OCI-LY1 (cell line): ENCODE data around the gene PDE11A.

Experiments
- H2AFZ ChIP-seq: fragments of 200-600 bp; sonication (generic), shearing (Covaris generic); 2 replicates; pipeline ENCODE4 v1.6.0; 2014; ENCODE audit warnings: antibody characterized with exemption, mild to moderate bottlenecking, low read length
- H3F3A ChIP-seq: fragments of 200-600 bp; sonication (generic), shearing (Covaris generic); 2 replicates; pipeline ENCODE4 v1.6.0; 2014; ENCODE audit warnings: mild to moderate bottlenecking, antibody characterized with exemption, low read length, moderate library complexity; ENCODE audit not compliant: insufficient read depth
- H3K27ac ChIP-seq: fragments of 200-600 bp; sonication (generic); 2 replicates; pipeline ENCODE4 v1.5.1; 2014; ENCODE audit warnings: low read length, mixed run types, mild to moderate bottlenecking, low read depth; ENCODE audit not compliant: poor library complexity, severe bottlenecking
- H3K27me3 ChIP-seq: fragments of 200-600 bp; sonication (generic); 2 replicates; pipeline ENCODE4 v1.6.0; 2014; ENCODE audit warnings: antibody characterized with exemption, mild to moderate bottlenecking, low read length, moderate library complexity; ENCODE audit not compliant: insufficient read depth
- H3K36me3 ChIP-seq: fragments of 200-600 bp; sonication (generic); 2 replicates; pipeline ENCODE4 v1.6.1; 2014; ENCODE audit warnings: mild to moderate bottlenecking, antibody characterized with exemption, low read length, moderate library complexity, mixed read lengths; ENCODE audit not compliant: insufficient read depth
- H3K4me1 ChIP-seq: fragments of 200-600 bp; sonication (generic); 2 replicates; pipeline ENCODE4 v1.5.1; 2014; ENCODE audit warnings: mild to moderate bottlenecking, low read length, moderate library complexity; ENCODE audit not compliant: insufficient read depth, severe bottlenecking
- H3K4me2 ChIP-seq: fragments of 200-600 bp; sonication (generic), shearing (Covaris generic); 2 replicates; pipeline ENCODE4 v1.6.1; 2014; ENCODE audit warnings: low read length
- H3K4me3 ChIP-seq: fragments of 200-600 bp; sonication (generic); 2 replicates; pipeline ENCODE4 v1.5.1; 2014; ENCODE audit warnings: low read length, low read depth, mild to moderate bottlenecking, mixed read lengths; ENCODE audit not compliant: poor library complexity, severe bottlenecking
- H3K79me2 ChIP-seq: fragments of 200-600 bp; shearing (Covaris generic); 2 replicates; pipeline ENCODE4 v1.6.1; 2016; ENCODE audit warnings: mixed run types, low read length, mixed read lengths; ENCODE audit not compliant: insufficient read depth
- H3K9ac ChIP-seq: fragments of 200-600 bp; sonication (generic), shearing (Covaris generic); 2 replicates; pipeline ENCODE4 v1.6.1; 2014; ENCODE audit warnings: mild to moderate bottlenecking, low read length, mixed read lengths
- H3K9me2 ChIP-seq: fragments of 200-600 bp; sonication (generic), shearing (Covaris generic); 2 replicates; pipeline ENCODE4 v1.6.1; 2014; ENCODE audit warnings: low read depth, mild to moderate bottlenecking, low read length, mixed read lengths
- H3K9me3 ChIP-seq: fragments of 200-600 bp; shearing (Covaris generic); 2 replicates; pipeline ENCODE4 v1.6.1; 2014; ENCODE audit warnings: low read length, mixed read lengths
- H4K20me1 ChIP-seq: fragments of 200-600 bp; sonication (generic), shearing (Covaris generic); 2 replicates; pipeline ENCODE4 v1.6.0; 2016; ENCODE audit warnings: mild to moderate bottlenecking, low read length; ENCODE audit not compliant: insufficient read depth
- EZH2 ChIP-seq: fragments of 200-600 bp; sonication (generic), shearing (Covaris generic); IDR thresholded peaks from 2 replicates; pipeline ENCODE4 v1.8.0; 2017; ENCODE audit warnings: borderline replicate concordance, mixed run types, mild to moderate bottlenecking, antibody characterized with exemption, low read length, moderate library complexity, mixed read lengths
- TF ChIP-seq, protein P1 (sequence below): fragments of 200-600 bp; sonication (generic), shearing (Covaris generic); IDR thresholded peaks from 2 replicates; pipeline ENCODE4 v1.5.1; 2017; ENCODE audit warnings: mild to moderate bottlenecking, antibody characterized with exemption, low read length, moderate library complexity, mixed read lengths

Gene PDE11A

DNA sequence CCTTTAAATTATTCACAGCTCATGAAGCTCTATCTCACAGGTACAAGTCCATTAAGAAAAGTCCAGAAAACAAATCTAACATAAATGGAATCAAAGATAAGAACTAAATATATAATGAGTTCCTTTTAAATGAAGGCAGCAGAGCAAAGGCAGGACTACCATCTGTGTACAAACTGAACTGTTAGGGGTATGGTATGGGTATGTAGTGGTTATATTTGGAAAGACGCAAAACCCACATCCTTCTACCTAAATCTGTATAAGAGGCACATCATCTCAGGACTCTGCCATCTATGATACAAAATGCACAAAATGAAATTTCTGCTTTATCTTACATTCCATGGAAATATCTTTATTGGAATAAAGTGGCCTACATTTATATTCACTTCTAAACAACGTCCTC, 59.9 kb downstream of the PDE11A start:
- no peaks in the 10 kb centered on the region for H3K4me1 ChIP-seq
- H2AFZ ChIP-seq: no peak overlapping the region

DNA sequence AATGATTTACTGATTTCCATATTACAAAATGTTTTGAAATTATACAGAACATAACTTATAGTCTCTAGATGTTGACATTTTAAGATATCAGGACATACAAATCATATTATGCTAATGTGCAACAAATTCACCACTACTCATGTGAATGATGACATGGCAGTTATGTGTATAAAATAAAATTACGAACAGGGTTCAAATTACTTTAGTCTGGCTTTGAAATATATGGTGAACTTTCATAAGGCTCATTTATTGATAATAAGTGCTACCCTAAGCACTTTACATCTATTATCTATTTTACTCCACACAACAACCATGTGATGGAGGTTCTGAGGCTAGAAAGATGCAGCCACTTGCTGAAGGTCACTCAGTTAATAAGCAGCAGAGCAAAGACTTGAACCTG, 62.8 kb downstream of the PDE11A start:
- H3K36me3 ChIP-seq: no peaks in the 10 kb centered on the region
- H3K9ac ChIP-seq: no peak overlapping the region
- no peaks in the 10 kb centered on the region for H3K27me3 ChIP-seq
- H3K4me2 ChIP-seq: no peak overlapping the region
- H3K4me3 ChIP-seq: no peak overlapping the region
- H3K4me1 ChIP-seq: no peaks in the 10 kb centered on the region
- no peak overlapping the region for H2AFZ ChIP-seq
- H3K27ac ChIP-seq: no peak overlapping the region
- H3K9me3 ChIP-seq: no peaks in the 10 kb centered on the region
- H4K20me1 ChIP-seq: no peaks in the 10 kb centered on the region
- no peaks in the 10 kb centered on the region for H3K79me2 ChIP-seq
- no peaks in the 10 kb centered on the region for H3F3A ChIP-seq
- no peak for TF ChIP-seq EZH2
- TF ChIP-seq, protein P1, sequence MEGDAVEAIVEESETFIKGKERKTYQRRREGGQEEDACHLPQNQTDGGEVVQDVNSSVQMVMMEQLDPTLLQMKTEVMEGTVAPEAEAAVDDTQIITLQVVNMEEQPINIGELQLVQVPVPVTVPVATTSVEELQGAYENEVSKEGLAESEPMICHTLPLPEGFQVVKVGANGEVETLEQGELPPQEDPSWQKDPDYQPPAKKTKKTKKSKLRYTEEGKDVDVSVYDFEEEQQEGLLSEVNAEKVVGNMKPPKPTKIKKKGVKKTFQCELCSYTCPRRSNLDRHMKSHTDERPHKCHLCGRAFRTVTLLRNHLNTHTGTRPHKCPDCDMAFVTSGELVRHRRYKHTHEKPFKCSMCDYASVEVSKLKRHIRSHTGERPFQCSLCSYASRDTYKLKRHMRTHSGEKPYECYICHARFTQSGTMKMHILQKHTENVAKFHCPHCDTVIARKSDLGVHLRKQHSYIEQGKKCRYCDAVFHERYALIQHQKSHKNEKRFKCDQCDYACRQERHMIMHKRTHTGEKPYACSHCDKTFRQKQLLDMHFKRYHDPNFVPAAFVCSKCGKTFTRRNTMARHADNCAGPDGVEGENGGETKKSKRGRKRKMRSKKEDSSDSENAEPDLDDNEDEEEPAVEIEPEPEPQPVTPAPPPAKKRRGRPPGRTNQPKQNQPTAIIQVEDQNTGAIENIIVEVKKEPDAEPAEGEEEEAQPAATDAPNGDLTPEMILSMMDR: no peak
- H3K9me2 ChIP-seq: no peaks in the 10 kb centered on the region

More for the DNA sequence above, 59.9 kb downstream of the PDE11A start:
- Histone ChIP-seq H3K36me3 (no peaks in the 10 kb centered on the region), H3F3A (no peaks in the 10 kb centered on the region), H3K79me2 (no peaks in the 10 kb centered on the region), H3K9me3 (no peaks in the 10 kb centered on the region), H3K4me2 (no peak overlapping the region), H3K4me3 (no peak overlapping the region), H3K9ac (no peak overlapping the region), H3K27me3 (no peaks in the 10 kb centered on the region), H4K20me1 (no peaks in the 10 kb centered on the region), H3K9me2 (no peaks in the 10 kb centered on the region), H3K27ac (no peak overlapping the region)
- TF ChIP-seq, protein P1: no peak
- no peak for TF ChIP-seq EZH2

DNA sequence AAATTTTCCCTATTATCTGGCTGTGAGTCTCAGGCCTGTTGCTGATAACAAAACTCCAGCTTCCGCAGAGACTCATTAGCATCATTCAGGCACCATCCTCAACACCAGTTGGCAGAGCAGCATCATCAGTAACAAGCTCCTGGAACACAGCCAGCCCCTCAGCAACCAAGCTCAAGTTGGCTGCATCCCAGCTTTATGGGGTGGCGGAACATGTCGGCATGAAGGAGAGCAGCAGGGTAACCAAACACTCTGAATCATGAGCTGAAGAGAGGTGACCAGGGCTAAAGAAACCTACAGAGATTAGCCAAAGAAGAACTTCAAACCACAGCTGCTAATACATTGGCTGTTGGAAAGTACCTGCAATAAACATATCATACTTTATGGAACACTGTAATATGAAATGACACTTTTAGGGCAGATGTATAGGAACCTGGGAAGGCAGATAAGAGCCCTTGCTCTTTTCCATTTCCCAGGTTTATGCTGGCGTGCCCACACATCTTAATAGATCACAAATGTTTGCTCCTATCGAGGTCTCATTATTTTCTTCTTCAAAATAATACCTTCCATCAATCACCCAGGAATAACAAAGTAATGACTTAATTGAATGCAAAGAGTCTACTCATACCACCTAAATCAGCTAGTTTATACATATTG, 63.8 kb downstream of the PDE11A start:
- H3K9me2 ChIP-seq: no peaks in the 10 kb centered on the region
- H3K4me3 ChIP-seq: no peak overlapping the region
- H2AFZ ChIP-seq: no peak overlapping the region
- TF ChIP-seq, protein P1: no peak
- no peaks in the 10 kb centered on the region for H3K36me3 ChIP-seq
- no peaks in the 10 kb centered on the region for H3K27me3 ChIP-seq
- H3K27ac ChIP-seq: no peak overlapping the region
- no peaks in the 10 kb centered on the region for H3K79me2 ChIP-seq
- no peaks in the 10 kb centered on the region for H3K4me1 ChIP-seq
- H3K9ac ChIP-seq: no peak overlapping the region
- no peak overlapping the region for H3K4me2 ChIP-seq
- no peaks in the 10 kb centered on the region for H3K9me3 ChIP-seq
- H4K20me1 ChIP-seq: no peaks in the 10 kb centered on the region
- no peaks in the 10 kb centered on the region for H3F3A ChIP-seq
